Fibroblast of peridontal ligament (primary cell): Measurements from ENCODE around the gene MCC.
A peak's percentile ranks its signal among the peaks of the same experiment; 100 is the strongest.

ENCODE experiments used
- DNase-seq: peaks from one replicate; pipeline ENCODE4 v3.0.0-alpha.2; 2010; ENCODE audit errors: extremely low read depth

MCC gene

DNA sequence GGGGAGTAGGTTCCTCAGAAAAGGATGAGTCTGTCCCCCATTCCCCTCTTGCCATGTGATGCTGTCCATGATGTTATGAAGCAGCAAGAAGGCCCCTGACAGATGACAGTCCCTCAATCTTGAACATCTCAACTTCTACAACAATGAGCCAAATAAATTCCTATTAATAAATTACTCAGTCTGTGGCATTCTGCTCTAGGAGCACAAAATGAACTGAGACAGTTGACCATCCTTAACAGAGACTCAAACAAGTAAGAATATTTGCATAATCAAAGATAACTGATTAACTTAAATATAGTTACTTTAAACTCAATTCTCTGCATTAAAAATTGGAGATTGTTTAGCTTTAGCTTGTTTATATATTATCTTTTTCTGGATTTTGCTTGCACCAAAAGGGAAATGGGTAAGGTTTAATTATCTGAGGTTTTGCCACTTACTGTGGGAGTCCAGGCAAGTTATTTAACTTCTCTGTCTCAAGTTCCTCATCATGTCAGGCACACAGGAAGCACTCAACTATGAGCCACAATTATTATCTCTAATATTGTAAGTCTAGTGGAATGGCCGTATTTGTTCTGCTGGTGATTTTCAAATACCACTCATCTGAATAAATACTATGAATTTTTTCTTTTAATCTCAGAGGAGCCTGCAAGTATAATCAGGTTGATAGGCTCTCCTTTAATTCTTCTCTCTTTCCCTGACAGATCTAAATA lies 216.4 kb downstream of the MCC start:
- no peak for DNase-seq

GRCh38 chr5:113271015-113271414 lies 217.2 kb downstream of the MCC start:
- peak; percentile 34 for DNase-seq

DNA sequence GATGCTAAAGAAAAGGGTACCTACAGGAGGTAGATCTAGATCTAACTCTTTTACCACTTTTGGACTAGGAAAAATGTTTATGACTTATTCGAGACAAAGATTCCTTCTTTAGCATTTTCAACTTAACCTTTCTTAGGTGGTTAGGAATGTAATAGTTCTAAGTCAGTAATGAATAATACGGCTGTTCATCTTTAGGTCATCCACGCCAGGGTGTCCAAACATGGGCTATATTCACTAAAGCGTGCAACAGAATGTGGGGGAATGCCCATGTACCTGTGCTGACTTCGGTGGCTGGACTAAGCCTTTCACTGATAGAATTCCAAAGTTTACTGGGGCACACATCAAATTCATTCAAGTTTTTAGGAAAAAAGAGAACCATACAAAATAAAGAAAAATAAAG lies 218.2 kb downstream of the MCC start:
- no peak for DNase-seq

GRCh38 chr5:113269023-113269997 lies 218.9 kb downstream of the MCC start:
- no peak for DNase-seq

GRCh38 chr5:113268232-113268631 lies 220.0 kb downstream of the MCC start:
- DNase-seq: no peak

- no peak for DNase-seq
These were observed 220.8 kb downstream of the MCC start for GRCh38 chr5:113267361-113267900.

DNA sequence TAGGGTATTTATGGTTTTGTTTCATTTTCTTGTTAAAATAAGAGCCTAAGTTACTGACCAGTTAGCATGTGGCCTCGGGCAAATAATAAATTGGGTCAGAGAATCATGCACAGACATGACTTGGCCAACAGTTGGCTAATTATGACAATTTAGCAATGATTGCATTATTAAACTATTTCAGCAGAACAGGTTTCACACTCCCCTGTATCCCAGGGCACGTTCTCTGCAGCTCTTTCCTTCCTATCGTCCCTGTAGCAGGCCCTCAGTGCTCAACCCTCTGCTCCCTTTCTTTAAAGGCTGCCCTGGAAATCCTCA lies 221.4 kb downstream of the MCC start:
- no peak for DNase-seq

DNA sequence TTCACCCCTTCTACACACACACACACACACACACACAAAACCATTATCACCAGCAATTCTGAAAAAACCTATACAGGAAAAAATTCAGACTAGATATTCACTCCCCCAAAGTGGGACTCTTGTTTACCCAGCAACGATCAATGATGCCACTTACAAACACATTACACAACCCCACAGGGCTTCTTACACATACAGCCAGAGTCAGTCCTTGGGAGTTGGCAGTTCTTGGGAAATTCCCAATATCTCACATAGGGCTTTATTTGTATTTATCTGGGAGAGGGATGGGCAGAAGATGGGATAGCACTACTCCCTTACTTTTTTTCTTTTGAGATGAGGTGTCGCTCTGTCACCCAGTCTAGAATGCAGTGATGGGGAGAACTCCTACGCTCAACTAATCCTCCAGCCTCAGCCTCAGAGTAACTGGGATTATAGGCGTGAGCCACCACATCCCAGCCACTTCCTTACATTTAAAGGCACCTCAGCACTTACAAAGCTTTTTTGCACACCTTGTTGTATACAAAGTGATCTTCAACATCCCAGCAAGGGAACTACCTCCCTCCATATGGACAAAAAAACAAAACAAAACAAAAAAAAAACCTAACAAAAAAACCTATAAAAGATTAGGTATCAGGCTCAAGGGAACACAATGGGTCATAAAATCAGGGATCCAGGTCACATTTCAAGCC lies 221.9 kb downstream of the MCC start:
- DNase-seq: no peak

GRCh38 chr5:113265190-113265589 lies 223.1 kb downstream of the MCC start:
- DNase-seq: no peak

GRCh38 chr5:113264046-113264445 lies 224.2 kb downstream of the MCC start:
- DNase-seq: peak; percentile 64

GRCh38 chr5:113263545-113263944 lies 224.7 kb downstream of the MCC start:
- peak; percentile 6 for DNase-seq

GRCh38 chr5:113262674-113263073 lies 225.6 kb downstream of the MCC start:
- no peak for DNase-seq

DNA sequence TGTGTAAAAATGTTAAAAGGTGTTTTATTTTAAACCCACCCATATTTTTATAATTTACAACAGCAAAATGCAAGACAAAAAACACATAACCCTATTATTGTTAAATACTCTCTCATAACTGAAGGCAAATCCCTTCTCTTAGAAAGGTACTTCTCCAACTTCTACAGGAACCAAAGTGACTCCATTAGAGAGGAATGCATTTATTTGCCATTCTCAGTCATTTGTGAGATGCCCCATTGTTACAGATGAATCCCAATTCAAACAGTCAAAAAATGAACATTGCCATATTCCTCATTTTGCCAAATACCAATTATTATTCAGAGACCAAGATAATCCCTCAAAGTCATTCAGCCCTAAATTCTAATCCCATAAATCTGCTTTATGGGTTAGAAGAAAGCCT lies 229.2 kb downstream of the MCC start:
- no peak for DNase-seq

GRCh38 chr5:113257545-113257944 lies 230.7 kb downstream of the MCC start:
- no peak for DNase-seq

DNA sequence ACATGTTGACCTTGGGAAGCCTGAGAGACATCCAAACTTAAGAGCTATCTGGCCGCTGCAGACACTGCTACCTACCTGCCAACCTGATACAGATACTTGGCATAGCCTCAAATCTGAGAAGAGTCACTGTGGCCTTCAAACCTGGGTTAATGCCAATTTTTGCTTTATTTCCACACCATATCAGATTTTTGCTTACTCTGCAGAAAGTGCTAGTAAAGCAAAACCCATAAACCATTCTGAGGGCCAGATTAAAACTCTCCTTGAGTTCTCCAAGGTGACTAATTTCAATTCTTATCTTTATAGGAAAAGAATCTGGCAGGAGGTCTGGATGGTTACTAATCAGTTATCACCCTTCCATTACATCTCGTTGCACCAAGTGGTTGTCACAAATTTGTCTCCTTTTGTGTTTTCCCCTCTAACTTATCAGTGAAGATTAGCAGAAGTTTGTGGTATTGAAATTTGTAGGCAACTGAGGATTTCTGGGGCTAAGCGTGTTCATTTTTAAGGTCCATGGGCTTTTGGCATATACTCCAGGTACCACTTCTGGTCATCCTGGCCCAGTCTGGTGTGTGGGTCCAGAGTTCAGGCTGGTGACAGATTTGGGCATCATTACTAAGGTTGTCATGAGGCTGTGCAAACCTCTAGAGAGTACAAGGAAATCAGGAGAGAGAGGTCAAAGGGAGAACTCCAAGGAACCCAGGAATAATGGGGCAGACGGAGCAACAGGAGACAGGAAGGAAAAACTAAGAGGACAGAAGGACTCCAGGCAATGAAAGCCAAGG lies 231.4 kb downstream of the MCC start:
- DNase-seq: no peak

DNA sequence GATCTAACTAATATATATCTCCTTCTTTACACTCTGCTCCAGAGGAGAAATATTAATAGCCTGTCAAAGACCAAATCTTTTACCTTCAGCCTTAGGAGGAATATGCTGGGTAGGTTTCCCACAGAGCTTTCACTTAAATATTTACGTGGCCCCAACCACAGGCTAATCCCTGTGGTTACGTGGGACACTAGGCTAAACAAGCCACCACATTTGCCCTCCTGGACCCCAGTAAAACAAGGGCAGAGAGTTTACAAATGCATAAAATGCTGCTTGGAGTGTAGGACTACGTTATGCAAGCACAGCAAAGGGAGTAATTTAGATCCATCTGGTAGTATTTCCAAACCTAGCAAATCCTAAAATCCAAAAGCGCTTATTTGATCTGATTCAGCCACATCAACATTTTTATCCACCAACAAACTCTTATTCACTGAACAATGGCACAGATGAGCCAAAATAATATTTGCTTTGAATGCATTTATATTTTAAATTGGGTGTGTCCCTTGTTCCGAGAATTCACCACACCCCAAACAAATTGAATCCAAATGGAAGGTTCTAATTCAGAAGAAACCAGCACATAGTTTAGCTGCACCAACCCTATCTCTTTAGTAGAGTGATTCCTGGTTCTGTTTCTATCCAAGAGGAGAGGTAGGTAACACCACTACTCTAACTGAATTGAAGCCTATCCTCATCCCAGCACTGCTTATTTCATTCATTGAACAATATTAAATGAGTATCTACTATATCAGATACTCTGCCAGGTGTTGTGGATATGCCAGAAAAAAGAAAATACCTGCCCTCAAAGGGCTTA lies 232.5 kb downstream of the MCC start:
- peak; percentile 61 for DNase-seq

GRCh38 chr5:113255105-113255504 lies 233.1 kb downstream of the MCC start:
- peak; percentile 74 for DNase-seq

- no peak for DNase-seq
These were observed 235.2 kb downstream of the MCC start for GRCh38 chr5:113253037-113253436.

GRCh38 chr5:113252066-113252465 lies 236.2 kb downstream of the MCC start:
- DNase-seq: peak; percentile 16

DNA sequence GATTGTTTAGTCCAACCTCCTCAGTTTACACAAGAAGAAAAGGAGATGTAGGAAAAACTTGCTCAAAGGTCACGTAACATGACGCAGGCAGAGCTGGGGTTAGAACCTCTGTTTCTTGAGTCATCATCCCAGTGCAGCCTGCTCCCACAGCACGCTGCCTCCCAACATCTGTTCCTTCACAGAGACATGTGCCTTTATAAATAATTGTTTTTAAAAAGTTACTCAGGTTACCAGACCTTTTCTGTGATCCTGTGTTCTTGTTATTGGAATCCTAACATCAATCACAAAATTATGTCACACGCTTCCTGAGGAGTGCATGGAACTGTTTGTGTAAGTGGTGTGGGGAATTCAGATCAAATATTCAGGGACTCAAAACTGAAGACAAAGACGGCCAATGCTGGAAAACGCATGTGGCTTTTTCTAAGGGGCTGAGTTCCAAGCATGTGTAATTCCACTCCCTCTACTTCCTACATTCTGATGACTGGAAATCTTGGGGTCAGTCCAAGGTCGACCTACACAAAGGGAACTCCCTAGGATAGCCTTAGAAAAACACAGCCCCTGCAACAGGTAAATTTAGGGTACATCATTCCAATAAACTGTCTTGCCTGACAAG lies 237.8 kb downstream of the MCC start:
- DNase-seq: peak; percentile 99
